Fibroblast of the conjunctiva (primary cell): Measurements from ENCODE around the gene SNRPA1.

Experiments used
- DNase-seq: peaks from one replicate; pipeline ENCODE4 v3.0.0-alpha.2; 2010; ENCODE audit warnings: low read depth

The SNRPA1 gene

GRCh38 chr15:101242160-101242998 lies 52.7 kb downstream of the SNRPA1 start:
- no peak for DNase-seq

GRCh38 chr15:101240358-101240757 lies 54.7 kb downstream of the SNRPA1 start:
- DNase-seq: no peak

- DNase-seq: no peak
These were observed 55.3 kb downstream of the SNRPA1 start for GRCh38 chr15:101239724-101240136.

GRCh38 chr15:101237251-101237650 lies 57.8 kb downstream of the SNRPA1 start:
- DNase-seq: no peak

GRCh38 chr15:101233651-101234280 lies 61.3 kb downstream of the SNRPA1 start:
- no peak for DNase-seq

- DNase-seq: no peak
These were observed 62.4 kb downstream of the SNRPA1 start for GRCh38 chr15:101232677-101233076.
